ENCODE data around the gene BEND7.
"Not testable (repeated sequence)": the region's sequence is repeated elsewhere in the genome, so short reads cannot be mapped to it uniquely, and the experiment has no call there.

The BEND7 gene

DNA sequence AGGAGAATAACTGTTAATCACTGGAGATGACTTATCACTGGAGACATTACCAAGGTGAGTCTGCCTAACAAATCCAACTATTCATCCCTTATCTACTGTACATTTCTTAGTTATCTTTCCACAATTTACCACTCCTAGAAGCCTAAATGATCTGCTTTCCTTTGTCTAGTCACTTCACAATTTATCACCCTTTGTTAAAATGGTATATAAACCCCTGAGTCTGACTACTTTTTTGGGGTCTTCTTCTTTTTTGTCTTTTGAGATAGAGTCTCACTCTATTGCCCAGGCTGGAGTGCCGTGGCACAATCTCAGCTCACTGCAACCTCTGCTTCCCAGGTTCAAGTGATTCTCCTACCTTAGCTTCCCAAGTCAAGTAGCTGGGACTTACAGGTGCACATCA lies 114.7 kb downstream of the BEND7 start:
- no peak overlapping the region for H3K27ac Mint-ChIP-seq
- no peaks in the 10 kb centered on the region for H3K36me3 Mint-ChIP-seq (ENCODE audit: low read depth)
- H3K27me3 Mint-ChIP-seq (ENCODE audit: low read depth): peaks cover 4% of the 10 kb centered on the region
- TF ChIP-seq, protein P1, sequence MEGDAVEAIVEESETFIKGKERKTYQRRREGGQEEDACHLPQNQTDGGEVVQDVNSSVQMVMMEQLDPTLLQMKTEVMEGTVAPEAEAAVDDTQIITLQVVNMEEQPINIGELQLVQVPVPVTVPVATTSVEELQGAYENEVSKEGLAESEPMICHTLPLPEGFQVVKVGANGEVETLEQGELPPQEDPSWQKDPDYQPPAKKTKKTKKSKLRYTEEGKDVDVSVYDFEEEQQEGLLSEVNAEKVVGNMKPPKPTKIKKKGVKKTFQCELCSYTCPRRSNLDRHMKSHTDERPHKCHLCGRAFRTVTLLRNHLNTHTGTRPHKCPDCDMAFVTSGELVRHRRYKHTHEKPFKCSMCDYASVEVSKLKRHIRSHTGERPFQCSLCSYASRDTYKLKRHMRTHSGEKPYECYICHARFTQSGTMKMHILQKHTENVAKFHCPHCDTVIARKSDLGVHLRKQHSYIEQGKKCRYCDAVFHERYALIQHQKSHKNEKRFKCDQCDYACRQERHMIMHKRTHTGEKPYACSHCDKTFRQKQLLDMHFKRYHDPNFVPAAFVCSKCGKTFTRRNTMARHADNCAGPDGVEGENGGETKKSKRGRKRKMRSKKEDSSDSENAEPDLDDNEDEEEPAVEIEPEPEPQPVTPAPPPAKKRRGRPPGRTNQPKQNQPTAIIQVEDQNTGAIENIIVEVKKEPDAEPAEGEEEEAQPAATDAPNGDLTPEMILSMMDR (IDR thresholded peaks at IDR 0.05; ENCODE audit: unreplicated experiment in 3 of 3): no peak
- H3K4me1 Mint-ChIP-seq: no peaks in the 10 kb centered on the region
- H3K9me3 Mint-ChIP-seq: peaks cover 15% of the 10 kb centered on the region
- no peak overlapping the region for H3K4me3 Mint-ChIP-seq

DNA sequence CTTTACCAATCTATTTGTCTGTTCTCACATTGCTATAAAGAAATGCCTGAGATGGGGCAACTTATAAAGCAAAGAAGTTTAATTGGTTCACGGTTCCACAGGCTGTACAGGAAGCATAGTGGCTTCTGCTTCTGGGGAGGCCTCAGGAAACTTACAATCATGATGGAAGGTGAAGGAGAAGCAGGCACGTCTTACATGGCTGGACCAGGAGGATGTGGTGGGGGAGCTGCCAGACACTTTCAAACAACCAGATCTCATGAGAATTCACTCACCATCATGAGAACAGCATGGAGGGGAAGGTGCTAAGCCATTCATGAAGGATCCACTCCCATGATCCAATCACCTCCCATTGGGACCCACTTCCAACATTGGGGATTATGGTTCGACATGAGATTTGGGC lies 115.9 kb downstream of the BEND7 start:
- H3K36me3 Mint-ChIP-seq (ENCODE audit: low read depth): no peaks in the 10 kb centered on the region
- peaks cover 20% of the 10 kb centered on the region for H3K9me3 Mint-ChIP-seq
- no peaks in the 10 kb centered on the region for H3K4me1 Mint-ChIP-seq
- peaks cover 4% of the 10 kb centered on the region for H3K27me3 Mint-ChIP-seq (ENCODE audit: low read depth)
- no peak overlapping the region for H3K27ac Mint-ChIP-seq
- no peak overlapping the region for H3K4me3 Mint-ChIP-seq
- TF ChIP-seq, protein P1 (IDR thresholded peaks at IDR 0.05; ENCODE audit: unreplicated experiment in 3 of 3): no peak

- Mint-ChIP-seq H3K4me1 (peaks cover 4% of the 10 kb centered on the region), H3K4me3 (no peak overlapping the region), H3K27ac (no peak overlapping the region), H3K36me3 (ENCODE audit: low read depth) (no peaks in the 10 kb centered on the region), H3K27me3 (ENCODE audit: low read depth) (peaks cover 3% of the 10 kb centered on the region), H3K9me3 (peaks cover 17% of the 10 kb centered on the region)
- TF ChIP-seq, protein P1 (IDR thresholded peaks at IDR 0.05; ENCODE audit: unreplicated experiment in 3 of 3): no peak
Measured at GRCh38 chr10:13404791-13405190, 124.0 kb downstream of the BEND7 start.

DNA sequence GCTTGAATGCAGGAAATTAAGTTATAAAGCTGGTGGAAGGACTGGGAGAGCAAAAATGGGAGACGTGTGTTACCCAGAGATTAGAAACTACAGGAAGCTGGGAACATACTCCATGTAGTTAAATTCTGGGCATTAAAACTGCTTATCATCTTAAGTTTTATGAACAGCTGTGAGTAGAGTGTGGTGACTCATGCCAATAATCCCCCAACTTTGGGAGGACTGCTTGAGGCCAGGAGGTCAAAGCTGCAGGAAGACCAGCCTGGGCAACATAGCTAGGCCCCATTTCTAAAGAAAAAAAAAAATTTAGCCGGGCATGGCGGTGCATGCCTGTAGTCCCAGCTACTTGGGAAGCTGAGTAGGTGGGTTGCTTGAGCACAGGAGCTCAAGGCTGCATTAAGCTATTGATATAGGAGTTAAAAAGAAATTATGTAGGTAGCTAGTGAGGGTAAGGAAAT lies 124.5 kb downstream of the BEND7 start:
- Mint-ChIP-seq H3K27me3 (ENCODE audit: low read depth) (peaks cover 3% of the 10 kb centered on the region), H3K27ac (peak overlapping the region in 1 of 3 experiments; percentile 18), H3K4me3 (no peak overlapping the region), H3K4me1 (peaks cover 4% of the 10 kb centered on the region), H3K9me3 (peaks cover 17% of the 10 kb centered on the region), H3K36me3 (ENCODE audit: low read depth) (no peaks in the 10 kb centered on the region)
- TF ChIP-seq, protein P1 (IDR thresholded peaks at IDR 0.05; ENCODE audit: unreplicated experiment in 3 of 3): no peak

DNA sequence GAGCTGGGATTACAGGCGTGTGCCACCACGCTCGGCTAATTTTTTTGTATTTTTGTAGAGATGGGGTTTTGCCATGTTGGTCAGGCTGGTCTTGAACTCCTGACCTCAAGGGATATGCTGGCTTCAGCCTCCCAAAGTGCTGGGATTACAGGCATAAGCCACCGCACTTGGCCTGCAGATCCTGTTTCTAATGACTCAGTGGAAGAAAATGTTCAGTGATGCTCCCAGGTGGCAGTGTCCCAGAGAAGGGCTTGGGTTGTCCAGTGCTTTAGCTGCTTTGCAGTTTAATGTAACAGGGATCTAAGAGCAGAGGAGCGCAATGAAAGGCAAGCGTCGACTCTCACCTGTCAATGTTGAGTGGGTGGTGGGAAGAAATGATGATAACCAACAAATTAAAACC lies 125.4 kb downstream of the BEND7 start:
- peaks cover 15% of the 10 kb centered on the region for H3K9me3 Mint-ChIP-seq
- H3K27me3 Mint-ChIP-seq (ENCODE audit: low read depth); H3K36me3 Mint-ChIP-seq (ENCODE audit: low read depth); H3K4me3 Mint-ChIP-seq; H3K27ac Mint-ChIP-seq; H3K4me1 Mint-ChIP-seq: not testable (repeated sequence)

- H3K36me3 Mint-ChIP-seq (ENCODE audit: low read depth): no peaks in the 10 kb centered on the region
- H3K9me3 Mint-ChIP-seq: peaks cover 8% of the 10 kb centered on the region
- peaks cover 4% of the 10 kb centered on the region for H3K4me1 Mint-ChIP-seq
- TF ChIP-seq, protein P1 (IDR thresholded peaks at IDR 0.05; ENCODE audit: unreplicated experiment in 3 of 3): no peak
- peak overlapping the region in 1 of 3 experiments; percentile 46 for H3K27ac Mint-ChIP-seq
- H3K27me3 Mint-ChIP-seq (ENCODE audit: low read depth): peaks cover 3% of the 10 kb centered on the region
- H3K4me3 Mint-ChIP-seq: no peak overlapping the region
Measured at GRCh38 chr10:13402021-13402420, 126.8 kb downstream of the BEND7 start.

Measured in nephron (organoid).